Smooth muscle cell (in vitro differentiated cells): Measurements from ENCODE around the gene TCF7L2. TPM values are rescaled to one million over a fixed set of nuclear protein-coding genes. Genes with fewer than 3 reads are reported as not detected.
A peak's percentile ranks its signal among the peaks of the same experiment; 100 is the strongest.

Experiments used
- DNase-seq: peaks from one replicate; lab custom pipeline; 2025; ENCODE audit not compliant: unreplicated experiment; lab: John Stamatoyannopoulos, UW
- H2AFZ ChIP-seq: fragments of 200-600 bp; sonication (generic); 2 replicates; pipeline ENCODE4 v1.6.0; 2016; ENCODE audit warnings: antibody characterized with exemption, low read depth, mild to moderate bottlenecking
- H3F3A ChIP-seq: fragments of 200-600 bp; sonication (generic); 2 replicates; pipeline ENCODE4 v1.6.0; 2017; ENCODE audit warnings: antibody characterized with exemption, low read depth
- H3K27ac ChIP-seq: fragments of 200-600 bp; sonication (generic); 2 replicates; pipeline ENCODE4 v1.5.1; 2016; ENCODE audit warnings: low read depth, mild to moderate bottlenecking
- H3K27me3 ChIP-seq: fragments of 200-600 bp; sonication (generic); 2 replicates; pipeline ENCODE4 v1.6.1; 2016; ENCODE audit warnings: low read depth, mild to moderate bottlenecking
- H3K36me3 ChIP-seq: fragments of 200-600 bp; sonication (generic); 2 replicates; pipeline ENCODE4 v1.5.1; 2016; ENCODE audit warnings: low read depth
- H3K4me1 ChIP-seq: fragments of 200-600 bp; sonication (generic); 2 replicates; pipeline ENCODE4 v1.5.1; 2016; ENCODE audit warnings: low read depth
- H3K4me2 ChIP-seq: fragments of 200-600 bp; sonication (generic); 2 replicates; pipeline ENCODE4 v1.6.0; 2016; ENCODE audit warnings: mild to moderate bottlenecking
- H3K4me3 ChIP-seq: fragments of 200-600 bp; sonication (generic); 2 replicates; pipeline ENCODE4 v1.5.1; 2016; ENCODE audit warnings: mild to moderate bottlenecking
- H3K79me2 ChIP-seq: fragments of 200-600 bp; sonication (generic); 2 replicates; pipeline ENCODE4 v1.6.0; 2016; ENCODE audit warnings: low read depth, mild to moderate bottlenecking
- H3K9ac ChIP-seq: fragments of 200-600 bp; sonication (generic); 2 replicates; pipeline ENCODE4 v1.6.0; 2016; ENCODE audit warnings: low read depth
- H3K9me3 ChIP-seq: fragments of 200-600 bp; sonication (generic); replicated peaks from 2 replicates; pipeline ENCODE4 v1.5.1; 2016; ENCODE audit warnings: low read depth
- H4K20me1 ChIP-seq: fragments of 200-600 bp; sonication (generic); 2 replicates; pipeline ENCODE4 v1.6.0; 2016; ENCODE audit warnings: low read depth
- WGBS: methylation state at CpG from one replicate; pipeline ENCODE4 v1.1.7; 2016; ENCODE audit warnings: low lambda C conversion rate; 5-methylcytosine and 5-hydroxymethylcytosine counted together
- polyA plus RNA-seq: library from polyadenylated mRNA; unstranded; fragments of >200 nt; fragmentation: Nextera tagmentation; extraction: Ambion mirVana; gene quantifications from 2 replicates; pipeline ENCODE4 v1.2.1, GENCODE V29; 2016
- total RNA-seq: library from RNA; depleted of rRNA; stranded (reverse); fragments of >200 nt; gene quantifications from 2 replicates; pipeline ENCODE4 v1.2.3, GENCODE V29; 2014
- TF ChIP-seq, protein P1 (sequence below): fragments of 200-600 bp; sonication (generic); IDR thresholded peaks from 2 replicates; pipeline ENCODE4 v1.5.1; 2017; ENCODE audit warnings: borderline replicate concordance, mild to moderate bottlenecking, antibody characterized with exemption; ENCODE audit not compliant: insufficient read depth, poor library complexity, severe bottlenecking

The TCF7L2 gene
- total and polyA plus RNA-seq, 2 experiments from 2014 or later, result 14.6 to 17.7 TPM

DNA sequence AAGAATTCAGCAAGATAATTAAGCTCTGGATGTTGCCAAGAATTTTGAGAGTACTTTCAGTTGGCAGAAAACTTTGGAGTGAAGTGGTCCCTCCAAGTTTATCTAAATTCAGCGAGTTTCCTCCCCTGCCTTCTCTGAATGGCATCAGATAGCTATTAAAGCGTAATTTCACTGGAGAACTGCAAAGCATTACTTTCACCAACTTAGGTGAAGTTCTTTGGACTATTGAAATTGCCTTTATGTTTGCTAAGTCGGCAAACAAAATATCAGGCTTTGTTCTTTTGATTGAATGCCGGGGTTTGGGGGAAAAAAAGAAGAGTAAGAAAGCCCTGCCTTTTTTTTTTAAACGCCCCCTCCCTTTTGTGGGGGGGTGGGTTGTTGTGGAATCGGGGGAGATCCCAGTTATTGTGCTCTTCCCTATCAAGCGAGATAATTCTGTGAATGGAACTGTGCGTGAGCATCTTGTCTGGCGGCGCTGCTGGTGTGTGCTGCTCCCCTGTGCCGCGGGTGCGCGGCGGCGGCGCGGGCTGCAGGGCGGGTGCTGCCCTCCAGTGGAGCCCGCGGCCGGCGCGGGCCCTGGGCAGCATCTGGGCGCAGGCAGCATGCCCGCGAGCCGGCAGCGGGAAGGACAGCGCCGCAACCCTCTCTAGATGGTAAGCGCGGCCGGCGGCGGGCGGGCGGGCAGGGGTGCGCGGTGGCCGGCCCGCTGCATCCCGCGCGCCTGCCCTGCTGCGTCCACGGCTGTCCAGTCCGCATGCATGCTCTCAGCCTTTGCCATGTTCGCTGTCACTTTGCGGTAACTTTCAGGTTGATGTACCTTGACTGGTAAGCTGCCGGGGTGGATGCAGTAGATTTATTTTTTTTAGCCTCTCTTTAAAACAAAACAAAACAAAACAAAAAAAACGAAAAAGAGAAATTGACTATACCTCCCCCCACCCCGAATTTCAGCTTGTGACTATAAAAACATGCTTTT is 176.5 kb downstream of the TCF7L2 start:
- Histone ChIP-seq H3K27ac (no peak overlapping the region), H4K20me1 (peaks cover 94% of the 10 kb centered on the region), H3K79me2 (peaks cover 65% of the 10 kb centered on the region), H2AFZ (no peak overlapping the region), H3K36me3 (no peaks in the 10 kb centered on the region), H3K27me3 (no peaks in the 10 kb centered on the region), H3K9me3 (no peaks in the 10 kb centered on the region), H3F3A (no peaks in the 10 kb centered on the region), H3K9ac (no peak overlapping the region), H3K4me2 (peak overlapping the region; percentile 72), H3K4me3 (peak overlapping the region; percentile 35), H3K4me1 (peaks cover 79% of the 10 kb centered on the region)
- 10% methylated on average over 22 of the region's 53 CpGs for WGBS
- DNase-seq, result no peak
- TF ChIP-seq, protein P1, sequence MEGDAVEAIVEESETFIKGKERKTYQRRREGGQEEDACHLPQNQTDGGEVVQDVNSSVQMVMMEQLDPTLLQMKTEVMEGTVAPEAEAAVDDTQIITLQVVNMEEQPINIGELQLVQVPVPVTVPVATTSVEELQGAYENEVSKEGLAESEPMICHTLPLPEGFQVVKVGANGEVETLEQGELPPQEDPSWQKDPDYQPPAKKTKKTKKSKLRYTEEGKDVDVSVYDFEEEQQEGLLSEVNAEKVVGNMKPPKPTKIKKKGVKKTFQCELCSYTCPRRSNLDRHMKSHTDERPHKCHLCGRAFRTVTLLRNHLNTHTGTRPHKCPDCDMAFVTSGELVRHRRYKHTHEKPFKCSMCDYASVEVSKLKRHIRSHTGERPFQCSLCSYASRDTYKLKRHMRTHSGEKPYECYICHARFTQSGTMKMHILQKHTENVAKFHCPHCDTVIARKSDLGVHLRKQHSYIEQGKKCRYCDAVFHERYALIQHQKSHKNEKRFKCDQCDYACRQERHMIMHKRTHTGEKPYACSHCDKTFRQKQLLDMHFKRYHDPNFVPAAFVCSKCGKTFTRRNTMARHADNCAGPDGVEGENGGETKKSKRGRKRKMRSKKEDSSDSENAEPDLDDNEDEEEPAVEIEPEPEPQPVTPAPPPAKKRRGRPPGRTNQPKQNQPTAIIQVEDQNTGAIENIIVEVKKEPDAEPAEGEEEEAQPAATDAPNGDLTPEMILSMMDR, result peak; percentile 67

DNA sequence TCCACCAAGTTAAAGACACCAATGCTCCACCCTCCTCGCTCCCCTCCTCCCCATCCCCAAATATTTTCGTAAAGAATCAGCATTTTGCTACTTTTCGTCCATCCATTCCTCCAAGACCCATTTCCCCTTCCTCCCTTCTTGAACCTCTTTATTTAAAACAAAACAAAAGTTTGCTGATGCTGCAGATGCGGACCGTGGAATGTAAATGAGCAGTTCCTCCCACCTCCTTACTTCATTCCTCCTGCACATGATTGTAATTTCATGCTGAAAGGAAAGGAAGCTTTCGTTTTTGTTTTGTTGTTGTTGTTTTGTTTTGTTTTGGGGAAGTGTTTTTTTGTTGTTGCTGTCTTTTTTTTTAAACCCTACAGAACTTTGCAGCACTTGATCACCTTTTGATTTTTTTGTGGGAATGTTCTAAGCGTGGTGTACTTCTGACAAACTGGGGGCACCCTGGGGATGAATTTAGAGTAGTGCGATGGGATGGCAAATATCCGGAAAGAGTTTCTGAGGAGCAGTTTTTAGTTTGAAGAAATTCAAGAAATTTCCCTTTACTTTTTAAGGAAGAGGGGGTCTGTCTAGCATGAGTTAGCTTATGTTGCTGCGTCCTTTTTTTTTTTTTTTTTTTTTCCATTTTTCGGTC is 177.3 kb downstream of the TCF7L2 start:
- no peaks in the 10 kb centered on the region for H3K36me3 ChIP-seq
- DNase-seq, result no peak
- H3K27me3 ChIP-seq, result no peaks in the 10 kb centered on the region
- no peak overlapping the region for H3K9ac ChIP-seq
- H3K27ac ChIP-seq, result peak overlapping the region; percentile 65
- no peak overlapping the region for H2AFZ ChIP-seq
- H3F3A ChIP-seq, result no peaks in the 10 kb centered on the region
- peaks cover 94% of the 10 kb centered on the region for H4K20me1 ChIP-seq
- peaks cover 60% of the 10 kb centered on the region for H3K79me2 ChIP-seq
- peak overlapping the region; percentile 35 for H3K4me3 ChIP-seq
- H3K4me1 ChIP-seq, result peaks cover 85% of the 10 kb centered on the region
- H3K9me3 ChIP-seq, result no peaks in the 10 kb centered on the region
- TF ChIP-seq, protein P1, result no peak
- peak overlapping the region; percentile 72 for H3K4me2 ChIP-seq
- WGBS, result 37% methylated on average over 11 of the region's 11 CpGs

DNA sequence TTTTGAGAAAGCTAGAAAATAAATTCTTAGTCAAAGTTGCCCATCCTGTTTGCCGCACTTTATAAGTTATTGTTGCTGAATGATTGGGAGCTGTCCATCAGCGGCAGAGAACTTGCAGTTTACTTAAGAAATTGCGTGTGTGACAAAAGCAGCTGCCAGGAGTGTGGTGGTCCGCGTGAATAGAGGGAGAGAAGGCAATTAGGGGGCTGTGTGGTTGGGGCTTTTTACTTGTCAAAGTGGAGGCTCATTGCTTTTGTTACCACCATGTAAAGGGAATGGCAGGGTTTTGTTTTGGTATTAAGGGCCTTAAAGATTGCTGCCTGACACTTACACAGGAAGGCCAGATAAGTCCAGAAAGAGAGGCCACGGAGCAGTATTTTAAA is 177.8 kb downstream of the TCF7L2 start:
- peak overlapping the region; percentile 65 for H3K27ac ChIP-seq
- H3K4me1 ChIP-seq, result peaks cover 85% of the 10 kb centered on the region
- peaks cover 94% of the 10 kb centered on the region for H4K20me1 ChIP-seq
- WGBS, result 34% methylated on average over 6 of the region's 6 CpGs
- no peak overlapping the region for H2AFZ ChIP-seq
- peak overlapping the region; percentile 72 for H3K4me2 ChIP-seq
- H3K36me3 ChIP-seq, result no peaks in the 10 kb centered on the region
- H3K27me3 ChIP-seq, result no peaks in the 10 kb centered on the region
- TF ChIP-seq, protein P1, result no peak
- no peaks in the 10 kb centered on the region for H3F3A ChIP-seq
- no peak for DNase-seq
- no peaks in the 10 kb centered on the region for H3K9me3 ChIP-seq
- H3K4me3 ChIP-seq, result no peak overlapping the region
- H3K79me2 ChIP-seq, result peaks cover 60% of the 10 kb centered on the region
- no peak overlapping the region for H3K9ac ChIP-seq
